HG03439 (cell line): Measurements from ENCODE around the gene ADISSP.
"Not testable (repeated sequence)": the region's sequence is repeated elsewhere in the genome, so short reads cannot be mapped to it uniquely, and the experiment has no call there.

ENCODE experiments used
- ATAC-seq: cut with Tn5 transposase; IDR thresholded peaks from one replicate; pipeline ENCODE4 v1.9.1; 2021; ENCODE audit warnings: mild to moderate bottlenecking, moderate library complexity; ENCODE audit not compliant: unreplicated experiment

The ADISSP gene

DNA sequence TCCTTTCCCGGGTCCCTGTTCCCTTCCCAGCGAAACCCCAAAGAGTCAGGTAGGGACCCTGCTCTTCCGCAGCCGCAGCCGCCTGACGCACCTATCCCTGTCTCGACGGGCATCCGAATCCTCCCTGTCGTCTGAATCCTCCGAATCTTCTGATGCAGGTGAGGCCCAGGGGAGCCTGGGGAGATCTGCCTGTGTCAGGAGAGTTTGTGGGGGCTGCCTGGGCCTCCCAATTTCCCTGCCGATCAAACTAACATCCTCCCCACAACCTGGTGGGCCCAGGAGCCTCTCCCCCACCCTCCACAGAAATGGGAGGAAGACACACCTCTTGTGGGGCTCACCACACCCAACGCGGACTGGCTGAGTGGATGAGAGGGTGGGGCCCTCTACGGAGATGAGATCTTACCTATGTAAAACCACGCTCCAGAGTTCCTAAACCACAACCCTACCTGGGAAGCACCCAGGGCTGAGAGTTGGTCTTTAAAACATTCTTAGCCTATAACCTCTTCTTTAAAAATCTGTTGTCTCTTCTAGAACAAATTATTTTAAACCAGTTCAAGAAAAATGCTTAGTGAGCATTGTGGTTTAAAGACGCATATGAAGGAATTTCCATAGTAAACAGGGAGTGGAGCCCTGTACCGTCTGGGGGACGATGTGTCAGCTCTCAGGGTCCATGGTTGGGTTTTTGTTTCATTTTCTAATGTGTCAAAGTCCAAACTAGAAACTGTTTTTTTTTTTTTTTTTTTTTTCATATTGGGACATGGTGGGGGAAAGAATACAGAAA, 30.2 kb upstream of the ADISSP start:
- no peak for ATAC-seq

- no peak for ATAC-seq
Measured at GRCh38 chr20:3797226-3797545, 29.6 kb upstream of the ADISSP start.

GRCh38 chr20:3796477-3797225, 29.1 kb upstream of the ADISSP start:
- ATAC-seq, result no peak

DNA sequence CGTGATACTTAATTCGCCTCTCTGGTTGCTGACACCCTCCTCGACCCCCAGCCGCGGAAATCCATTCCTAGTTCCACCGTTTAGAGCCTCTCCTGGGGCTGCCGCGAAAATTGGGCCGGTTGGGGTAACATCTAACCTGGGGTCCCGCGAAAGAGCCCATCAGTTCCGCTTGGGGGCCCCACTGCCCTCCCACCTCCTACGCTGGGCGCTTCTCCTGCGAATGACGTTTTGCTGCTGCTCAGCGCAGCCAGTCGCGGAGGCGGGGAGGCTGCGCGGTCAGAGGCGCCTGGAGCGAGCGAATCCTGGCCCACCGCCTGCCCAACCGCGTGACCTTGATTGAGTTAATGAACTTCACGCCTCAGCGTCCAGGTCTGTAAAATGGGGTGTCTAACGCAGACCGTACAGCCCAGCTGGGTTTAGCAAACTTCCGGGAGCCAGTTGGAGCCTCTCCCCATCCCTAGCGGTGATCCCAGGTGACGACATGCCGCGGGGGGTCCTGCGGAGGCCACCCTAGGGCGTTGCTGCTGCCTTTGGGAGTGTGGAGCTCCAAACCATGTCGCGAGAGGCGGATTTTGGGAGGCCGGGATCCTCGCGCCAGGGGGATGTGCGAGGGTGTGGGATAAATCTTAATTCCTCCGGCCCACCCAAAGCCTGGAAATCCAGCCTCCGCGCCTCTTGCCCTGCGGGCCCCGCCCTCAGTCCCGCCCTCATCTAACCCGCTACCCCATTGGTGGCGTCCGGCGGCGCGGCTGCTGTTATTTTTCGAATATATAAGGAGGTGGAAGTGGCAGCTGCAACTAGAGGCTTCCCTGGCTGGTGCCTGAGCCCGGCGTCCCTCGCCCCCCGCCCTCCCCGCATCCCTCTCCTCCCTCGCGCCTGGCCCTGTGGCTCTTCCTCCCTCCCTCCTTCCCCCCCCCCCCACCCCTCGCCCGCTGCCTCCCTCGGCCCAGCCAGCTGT, 28.2 kb upstream of the ADISSP start, which contains the start of gene CDC25B:
Gene CDC25B, plus strand, starts transcription at position 800 of the 958 bp plus-strand sequence. CDS start 222 bp downstream, outside the sequence.
- peak; percentile 66 for ATAC-seq

- no peak for ATAC-seq
Measured at GRCh38 chr20:3794701-3795420, 27.3 kb upstream of the ADISSP start.

- not testable (repeated sequence) for ATAC-seq
Measured at GRCh38 chr20:3794168-3794567, 26.6 kb upstream of the ADISSP start.

GRCh38 chr20:3789201-3789600, 21.6 kb upstream of the ADISSP start:
- not testable (repeated sequence) for ATAC-seq

DNA sequence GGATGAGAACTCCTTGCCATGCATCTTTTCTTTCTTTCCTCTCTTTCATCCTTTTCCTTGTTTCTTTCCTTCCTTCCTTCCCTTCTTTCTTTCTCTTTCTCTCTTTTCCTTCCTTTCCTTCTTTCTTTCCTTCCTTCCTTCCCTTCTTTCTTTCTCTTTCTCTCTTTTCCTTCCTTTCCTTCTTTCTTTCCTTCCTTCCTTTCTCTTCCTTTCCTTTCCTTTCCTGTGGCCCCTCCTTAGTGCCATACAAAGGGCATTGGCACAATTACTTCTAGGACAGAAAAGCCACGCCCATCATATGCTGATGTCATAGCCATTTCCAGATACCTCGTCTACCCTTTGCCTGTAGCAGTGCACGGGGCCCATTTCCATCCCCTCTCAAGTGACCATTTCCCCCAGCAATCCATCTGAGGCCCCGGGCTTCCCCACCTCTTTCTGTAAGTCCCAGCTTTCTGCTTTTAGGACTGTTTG, 21.2 kb upstream of the ADISSP start:
- ATAC-seq, result no peak

DNA sequence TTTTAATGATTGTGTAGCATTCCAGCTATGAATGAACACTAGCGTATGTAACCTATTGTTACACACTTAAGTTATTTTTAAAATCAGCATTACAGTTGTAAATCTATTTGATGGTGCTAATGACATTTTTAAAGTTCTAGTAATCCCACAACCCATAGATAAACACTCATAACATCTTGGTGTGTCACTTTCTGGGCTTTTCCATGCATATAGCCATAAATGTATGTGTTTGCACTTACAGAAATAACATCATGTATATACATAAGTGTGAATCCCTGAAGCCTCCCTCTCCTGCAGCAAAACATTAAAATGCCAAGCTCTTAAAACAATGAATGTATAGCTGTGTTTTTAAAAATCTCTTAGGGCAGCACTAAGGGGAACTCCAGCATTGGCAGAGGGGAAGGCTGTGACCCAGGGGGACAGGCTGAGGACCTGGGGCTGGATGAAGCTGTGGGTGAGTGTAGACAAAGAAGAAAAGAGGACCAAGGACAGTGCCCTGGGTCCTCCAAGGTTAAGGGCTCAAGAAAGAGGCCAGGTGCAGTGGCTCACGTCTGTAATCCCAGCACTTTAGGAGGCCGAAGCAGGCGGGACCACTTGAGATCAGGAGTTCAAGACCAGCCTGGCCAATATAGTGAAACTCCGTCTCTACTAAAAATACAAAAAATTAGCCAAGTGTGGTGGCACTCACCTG, 19.9 kb upstream of the ADISSP start:
- no peak for ATAC-seq

GRCh38 chr20:3786665-3787323, 19.2 kb upstream of the ADISSP start, which contains the start of gene CENPB:
TSS of gene CENPB (minus strand) at chr20:3786740. CDS start at chr20:3786483, 257 bp downstream.
- peak; percentile 64 for ATAC-seq

- no peak for ATAC-seq
Measured at GRCh38 chr20:3786126-3786484, 18.6 kb upstream of the ADISSP start.

GRCh38 chr20:3785240-3786125, 17.9 kb upstream of the ADISSP start:
- no peak for ATAC-seq

- no peak for ATAC-seq
Measured at GRCh38 chr20:3784863-3785239, 17.3 kb upstream of the ADISSP start.

DNA sequence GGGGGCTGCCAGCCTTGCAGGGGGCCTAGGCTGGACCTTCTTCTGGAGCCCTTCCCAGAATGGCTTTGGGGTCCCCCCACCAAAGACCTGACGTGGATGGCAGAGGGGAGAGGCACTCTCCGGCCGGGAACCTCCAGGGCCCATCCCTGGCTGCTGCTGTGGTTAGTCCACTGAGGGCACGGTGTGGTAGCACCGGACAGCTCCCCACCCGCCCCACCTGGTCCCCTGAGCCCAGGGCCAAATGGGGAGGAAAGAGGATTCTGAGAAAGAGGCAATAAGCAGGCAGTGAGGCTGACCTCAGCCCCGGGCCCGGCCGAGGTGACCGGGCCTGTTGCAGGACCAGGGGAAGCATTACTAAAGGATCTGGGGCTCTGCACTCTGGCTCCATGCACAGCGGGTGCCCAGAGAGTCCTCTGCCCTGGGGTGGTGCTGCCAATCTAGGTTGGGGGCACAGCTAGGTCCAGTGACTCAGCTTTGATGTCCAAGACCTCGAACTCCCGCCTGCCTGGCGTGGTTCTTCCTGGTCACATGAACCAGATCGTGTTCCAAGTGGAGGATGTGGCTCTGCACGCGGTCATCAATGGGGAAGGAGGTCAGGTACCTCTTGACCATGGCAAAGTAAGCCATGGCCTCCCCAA, 16.8 kb upstream of the ADISSP start:
- no peak for ATAC-seq

GRCh38 chr20:3783511-3784195, 16.1 kb upstream of the ADISSP start:
- ATAC-seq, result no peak

GRCh38 chr20:3783068-3783489, 15.5 kb upstream of the ADISSP start:
- no peak for ATAC-seq

DNA sequence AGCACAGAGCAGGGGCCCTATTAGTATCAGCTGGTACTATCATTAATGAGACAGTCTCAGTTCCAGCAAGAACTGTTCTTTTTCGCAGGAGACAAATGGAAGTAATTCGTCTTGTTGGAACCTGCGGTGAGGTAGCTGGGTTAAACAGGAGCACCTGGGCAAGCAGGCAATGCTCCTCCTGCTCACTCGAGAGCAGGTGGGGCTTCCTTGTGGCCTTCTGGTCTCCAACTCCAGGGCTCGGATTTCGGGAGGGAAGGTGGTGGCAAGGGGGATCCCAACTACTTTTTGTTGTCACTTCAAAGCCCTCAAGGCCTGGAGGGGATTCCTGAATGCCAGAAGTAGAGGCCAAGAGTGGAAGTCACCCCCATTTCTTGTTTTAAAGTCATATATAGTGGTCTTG, 15.0 kb upstream of the ADISSP start:
- ATAC-seq, result no peak
